PC-3 (cell line): Measurements from ENCODE around the gene MLLT3. TPM values are rescaled to one million over a fixed set of nuclear protein-coding genes. Genes with fewer than 3 reads are reported as not detected.

Experiments
- ATAC-seq: fragments of 200-7000 bp; cut with Tn5 transposase; 2 replicates; pipeline ENCODE4 v1.9.1; 2020; ENCODE audit warnings: mild to moderate bottlenecking, moderate library complexity
- BruUV-seq: library from RNA; stranded (reverse); fragments of 400-500 nt; replicated peaks from 2 replicates; lab custom pipeline; 2021; lab: Mats Ljungman, UMichigan
- CTCF ChIA-PET: fragments of 300-600 bp; sonication (Branson Sonifier 250); formaldehyde crosslinking; loops from one replicate; lab custom pipeline; 2022; ENCODE audit warnings: antibody characterized with exemption; lab: Charles Lee
- POLR2A ChIA-PET: fragments of 300-600 bp; sonication (Branson Sonifier 250); formaldehyde crosslinking; loops from one replicate; lab custom pipeline; 2022; ENCODE audit warnings: antibody characterized with exemption; ENCODE audit not compliant: unreplicated experiment; lab: Charles Lee
- DNase-seq: peaks from one replicate; pipeline ENCODE4 v3.0.0-alpha.2; 2015
- H2AFZ ChIP-seq: fragments of 300-600 bp; sonication (generic); 2 replicates; pipeline ENCODE4 v1.6.0; 2016; ENCODE audit warnings: antibody characterized with exemption, low read length
- H3F3A ChIP-seq: fragments of 300-600 bp; sonication (generic); one replicate; pipeline ENCODE4 v1.6.0; 2017; ENCODE audit warnings: antibody characterized with exemption, low read length, control low read depth, mild to moderate bottlenecking; ENCODE audit not compliant: unreplicated experiment
- H3K27ac ChIP-seq: fragments of 300-600 bp; sonication (generic); 2 replicates; pipeline ENCODE4 v1.5.1; 2016; ENCODE audit warnings: mild to moderate bottlenecking, low read length
- H3K27me3 ChIP-seq: fragments of 300-600 bp; sonication (generic); 2 replicates; pipeline ENCODE4 v1.6.1; 2016; ENCODE audit warnings: low read length, mixed read lengths
- H3K36me3 ChIP-seq: fragments of 300-600 bp; sonication (generic); 2 replicates; pipeline ENCODE4 v1.6.1; 2016; ENCODE audit warnings: low read depth, mixed run types, low read length, mixed read lengths
- H3K4me1 ChIP-seq: fragments of 300-600 bp; sonication (generic); 2 replicates; pipeline ENCODE4 v1.5.1; 2016; ENCODE audit warnings: low read length; ENCODE audit not compliant: insufficient read depth
- H3K4me2 ChIP-seq: fragments of 300-600 bp; sonication (generic); 2 replicates; pipeline ENCODE4 v1.6.0; 2016; ENCODE audit warnings: low read length
- H3K4me3 ChIP-seq: fragments of 300-600 bp; sonication (generic); 2 replicates; pipeline ENCODE4 v1.5.1; 2016; ENCODE audit warnings: mild to moderate bottlenecking, low read length, mixed read lengths
- H3K79me2 ChIP-seq: fragments of 300-600 bp; sonication (generic); 2 replicates; pipeline ENCODE4 v1.6.1; 2017; ENCODE audit warnings: low read length, mixed read lengths
- H3K9ac ChIP-seq: fragments of 300-600 bp; sonication (generic); 2 replicates; pipeline ENCODE4 v1.6.0; 2016; ENCODE audit warnings: mild to moderate bottlenecking, low read length
- H3K9me2 ChIP-seq: fragments of 300-600 bp; sonication (generic); replicated peaks from 2 replicates; pipeline ENCODE4 v1.6.1; 2016; ENCODE audit warnings: mixed run types, low read length, mixed read lengths
- H3K9me3 ChIP-seq: fragments of 300-600 bp; sonication (generic); 2 replicates; pipeline ENCODE4 v1.6.1; 2016; ENCODE audit warnings: low read length, mixed read lengths
- H4K20me1 ChIP-seq: fragments of 300-600 bp; sonication (generic); 2 replicates; pipeline ENCODE4 v1.6.1; 2016; ENCODE audit warnings: low read length, mixed read lengths
- CTCF ChIP-seq: fragments of 300-600 bp; sonication (generic); conservative IDR thresholded peaks from 2 replicates; pipeline ENCODE4 v1.5.1; 2017; ENCODE audit warnings: antibody characterized with exemption, low read depth, mild to moderate bottlenecking, low read length
- EZH2 ChIP-seq: fragments of 300-600 bp; sonication (generic); IDR thresholded peaks from one replicate; pipeline ENCODE4 v1.6.1; 2017; ENCODE audit warnings: antibody characterized with exemption, mild to moderate bottlenecking, low read length; ENCODE audit not compliant: unreplicated experiment
- EZH2phosphoT487 ChIP-seq: fragments of 300-600 bp; sonication (generic); IDR thresholded peaks from 2 replicates; pipeline ENCODE4 v1.6.1; 2018; ENCODE audit warnings: mild to moderate bottlenecking, antibody characterized with exemption, low read length, borderline replicate concordance
- intact Hi-C: fragments of 100-400 bp; cut with micrococcal nuclease; formaldehyde crosslinking; loops from 2 replicates; pipeline ENCODE4 v1.9.0; 2023
- total RNA-seq: library from RNA; depleted of rRNA; stranded (reverse); fragments of >200 nt; gene quantifications from 2 replicates; pipeline ENCODE4 v1.2.3, GENCODE V29; 2014

Gene MLLT3
- total RNA-seq, 1 experiment from 2014 or later: 7.1 TPM

- no peaks in the 10 kb centered on the region for H3F3A ChIP-seq
- BruUV-seq: no TSS peak
- no peaks in the 10 kb centered on the region for H3K27me3 ChIP-seq
- no peaks in the 10 kb centered on the region for H3K9me3 ChIP-seq
- H3K9ac ChIP-seq: no peak overlapping the region
- DNase-seq (peak; percentile 55), ATAC-seq (peak; percentile 60)
- intact Hi-C loops: no loop called here
- no peaks in the 10 kb centered on the region for H3K9me2 ChIP-seq
- POLR2A ChIA-PET: no interaction called here
- H3K79me2 ChIP-seq: no peaks in the 10 kb centered on the region
- H3K4me1 ChIP-seq: peaks cover 29% of the 10 kb centered on the region
- H3K4me3 ChIP-seq: peak overlapping the region; percentile 21
- H2AFZ ChIP-seq: peak overlapping the region; percentile 28; the same call in 1 of the 2 replicates
- peak overlapping the region; percentile 57 for H3K27ac ChIP-seq
- TF ChIP-seq CTCF: no peak
- TF ChIP-seq EZH2phosphoT487: no peak
- no peak for TF ChIP-seq EZH2
- H3K4me2 ChIP-seq: peak overlapping the region; percentile 72
- H4K20me1 ChIP-seq: no peaks in the 10 kb centered on the region
- H3K36me3 ChIP-seq: no peaks in the 10 kb centered on the region
- CTCF ChIA-PET: interaction anchor here (0.5 kb wide), 1 partner anchor 11 kb away, joined by 4 read pairs; no protein-coding TSS in a partner anchor
These were observed 52.8 kb downstream of the MLLT3 start for GRCh38 chr9:20569525-20569924.

- Histone ChIP-seq H3K9me3 (no peaks in the 10 kb centered on the region), H3K27ac (no peak overlapping the region), H2AFZ (no peak overlapping the region), H3K4me2 (no peak overlapping the region), H4K20me1 (no peaks in the 10 kb centered on the region), H3K9me2 (no peaks in the 10 kb centered on the region), H3K9ac (no peak overlapping the region), H3K79me2 (no peaks in the 10 kb centered on the region), H3K4me1 (peaks cover 40% of the 10 kb centered on the region), H3K27me3 (no peaks in the 10 kb centered on the region), H3K4me3 (no peak overlapping the region), H3F3A (no peaks in the 10 kb centered on the region), H3K36me3 (no peaks in the 10 kb centered on the region)
- ChIA-PET CTCF (no interaction called here), POLR2A (no interaction called here)
- ATAC-seq (no peak), DNase-seq (no peak)
- TF ChIP-seq EZH2 (no peak), EZH2phosphoT487 (no peak), CTCF (no peak)
- intact Hi-C loops: no loop called here
- no TSS peak for BruUV-seq
These were observed 53.9 kb downstream of the MLLT3 start for GRCh38 chr9:20568400-20568799.

- Histone ChIP-seq H3K4me2 (no peak overlapping the region), H3K4me1 (peaks cover 40% of the 10 kb centered on the region), H3K27ac (no peak overlapping the region), H2AFZ (no peak overlapping the region), H3K4me3 (no peak overlapping the region), H3K79me2 (no peaks in the 10 kb centered on the region), H3K27me3 (no peaks in the 10 kb centered on the region), H3K9ac (no peak overlapping the region), H3K9me3 (no peaks in the 10 kb centered on the region), H3K36me3 (no peaks in the 10 kb centered on the region), H3K9me2 (no peaks in the 10 kb centered on the region), H4K20me1 (no peaks in the 10 kb centered on the region), H3F3A (no peaks in the 10 kb centered on the region)
- ATAC-seq (no peak), DNase-seq (no peak)
- CTCF ChIA-PET: no interaction called here
- POLR2A ChIA-PET: no interaction called here
- no TSS peak for BruUV-seq
- intact Hi-C loops: no loop called here
- TF ChIP-seq EZH2phosphoT487 (no peak), EZH2 (no peak)
These were observed 55.9 kb downstream of the MLLT3 start for GRCh38 chr9:20566401-20566800.
